ENCODE data around the gene C3orf80.

DNA sequence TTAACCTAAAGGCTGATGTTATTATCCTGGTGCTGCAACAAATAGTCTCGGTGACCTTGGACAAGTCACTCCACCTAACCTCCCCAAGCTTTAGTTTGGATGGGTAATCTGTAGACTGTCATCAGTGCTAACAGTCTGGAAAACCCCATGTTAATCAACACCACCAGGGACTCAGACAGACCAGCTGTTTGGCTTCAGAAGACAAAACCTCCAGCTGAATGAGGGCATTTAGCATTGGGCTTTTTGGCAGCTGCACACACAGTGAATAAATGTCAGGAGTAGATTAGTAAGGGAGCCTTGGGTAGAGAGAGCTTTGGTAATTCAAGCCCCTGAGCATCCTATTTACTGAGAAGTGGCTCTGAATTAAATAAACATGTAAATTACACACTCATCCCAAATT, 24.9 kb upstream of the C3orf80 start:
- TF ChIP-seq, protein P1, sequence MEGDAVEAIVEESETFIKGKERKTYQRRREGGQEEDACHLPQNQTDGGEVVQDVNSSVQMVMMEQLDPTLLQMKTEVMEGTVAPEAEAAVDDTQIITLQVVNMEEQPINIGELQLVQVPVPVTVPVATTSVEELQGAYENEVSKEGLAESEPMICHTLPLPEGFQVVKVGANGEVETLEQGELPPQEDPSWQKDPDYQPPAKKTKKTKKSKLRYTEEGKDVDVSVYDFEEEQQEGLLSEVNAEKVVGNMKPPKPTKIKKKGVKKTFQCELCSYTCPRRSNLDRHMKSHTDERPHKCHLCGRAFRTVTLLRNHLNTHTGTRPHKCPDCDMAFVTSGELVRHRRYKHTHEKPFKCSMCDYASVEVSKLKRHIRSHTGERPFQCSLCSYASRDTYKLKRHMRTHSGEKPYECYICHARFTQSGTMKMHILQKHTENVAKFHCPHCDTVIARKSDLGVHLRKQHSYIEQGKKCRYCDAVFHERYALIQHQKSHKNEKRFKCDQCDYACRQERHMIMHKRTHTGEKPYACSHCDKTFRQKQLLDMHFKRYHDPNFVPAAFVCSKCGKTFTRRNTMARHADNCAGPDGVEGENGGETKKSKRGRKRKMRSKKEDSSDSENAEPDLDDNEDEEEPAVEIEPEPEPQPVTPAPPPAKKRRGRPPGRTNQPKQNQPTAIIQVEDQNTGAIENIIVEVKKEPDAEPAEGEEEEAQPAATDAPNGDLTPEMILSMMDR (IDR thresholded peaks at IDR 0.05), result no peak
- TF ChIP-seq EZH2 (IDR thresholded peaks at IDR 0.05), result no peak

Data from neural progenitor cell (in vitro differentiated cells).